ENCODE data around the gene SLC35F3. TPM values are rescaled to one million over a fixed set of nuclear protein-coding genes. Genes with fewer than 3 reads are reported as not detected.

The SLC35F3 gene
- total RNA-seq, 1 donor from 2014 or later: 0.52 TPM

- Histone ChIP-seq H3K27ac (ENCODE audit: low read depth, low read length) (no peak overlapping the region), H3K36me3 (ENCODE audit: control insufficient read depth in 3 of 3, insufficient read depth in 3 of 3, low read length in 3 of 3) (no peaks in the 10 kb centered on the region), H3K9ac (ENCODE audit: low read depth in 1 of 3, low read length in 3 of 3) (peak overlapping the region in 1 of 3 donors; percentile 60), H3K4me3 (ENCODE audit: low read length in 3 of 3) (peak overlapping the region in 1 of 3 donors; percentile 54), H3K27me3 (ENCODE audit: control insufficient read depth in 3 of 3, insufficient read depth in 3 of 3, low read length in 3 of 3) (peaks cover 0 to 9% (median 2%) of the 10 kb centered on the region in 3 donors), H3K4me1 (ENCODE audit: control insufficient read depth in 3 of 3, insufficient read depth in 3 of 3, low read length in 3 of 3) (peaks cover 3 to 8% (median 4%) of the 10 kb centered on the region in 3 donors), H3K9me3 (ENCODE audit: control insufficient read depth in 3 of 3, low read length in 3 of 3) (no peaks in the 10 kb centered on the region)
These were observed 404.7 kb downstream of the SLC35F3 start for GRCh38 chr1:234309243-234309597.

GRCh38 chr1:234309598-234310459 is 405.4 kb downstream of the SLC35F3 start:
- Histone ChIP-seq H3K9me3 (ENCODE audit: control insufficient read depth in 3 of 3, low read length in 3 of 3) (no peaks in the 10 kb centered on the region), H3K27ac (ENCODE audit: low read depth, low read length) (no peak overlapping the region), H3K4me1 (ENCODE audit: control insufficient read depth in 3 of 3, insufficient read depth in 3 of 3, low read length in 3 of 3) (peaks cover 3 to 8% (median 4%) of the 10 kb centered on the region in 3 donors), H3K36me3 (ENCODE audit: control insufficient read depth in 3 of 3, insufficient read depth in 3 of 3, low read length in 3 of 3) (no peaks in the 10 kb centered on the region), H3K27me3 (ENCODE audit: control insufficient read depth in 3 of 3, insufficient read depth in 3 of 3, low read length in 3 of 3) (peaks cover 0 to 9% (median 2%) of the 10 kb centered on the region in 3 donors), H3K4me3 (ENCODE audit: low read length in 3 of 3) (peak overlapping the region in 2 of 3 donors; percentile 38 to 54), H3K9ac (ENCODE audit: low read depth in 1 of 3, low read length in 3 of 3) (peak overlapping the region in 1 of 3 donors; percentile 60)

- H3K9ac ChIP-seq (ENCODE audit: low read depth in 1 of 3, low read length in 3 of 3): no peak overlapping the region
- no peak overlapping the region for H3K4me3 ChIP-seq (ENCODE audit: low read length in 3 of 3)
- no peaks in the 10 kb centered on the region for H3K9me3 ChIP-seq (ENCODE audit: control insufficient read depth in 3 of 3, low read length in 3 of 3)
- no peak overlapping the region for H3K27ac ChIP-seq (ENCODE audit: low read depth, low read length)
- H3K4me1 ChIP-seq (ENCODE audit: control insufficient read depth in 3 of 3, insufficient read depth in 3 of 3, low read length in 3 of 3): peaks cover 3 to 8% (median 4%) of the 10 kb centered on the region in 3 donors
- peaks cover 0 to 9% (median 2%) of the 10 kb centered on the region in 3 donors for H3K27me3 ChIP-seq (ENCODE audit: control insufficient read depth in 3 of 3, insufficient read depth in 3 of 3, low read length in 3 of 3)
- no peaks in the 10 kb centered on the region for H3K36me3 ChIP-seq (ENCODE audit: control insufficient read depth in 3 of 3, insufficient read depth in 3 of 3, low read length in 3 of 3)
These were observed 406.0 kb downstream of the SLC35F3 start for GRCh38 chr1:234310460-234310817.

GRCh38 chr1:234311414-234311813 is 406.9 kb downstream of the SLC35F3 start:
- no peak overlapping the region for H3K27ac ChIP-seq (ENCODE audit: low read depth, low read length)
- H3K36me3 ChIP-seq (ENCODE audit: control insufficient read depth in 3 of 3, insufficient read depth in 3 of 3, low read length in 3 of 3): no peaks in the 10 kb centered on the region
- H3K9me3 ChIP-seq (ENCODE audit: control insufficient read depth in 3 of 3, low read length in 3 of 3): no peaks in the 10 kb centered on the region
- no peak overlapping the region for H3K4me3 ChIP-seq (ENCODE audit: low read length in 3 of 3)
- no peak overlapping the region for H3K9ac ChIP-seq (ENCODE audit: low read depth in 1 of 3, low read length in 3 of 3)
- H3K27me3 ChIP-seq (ENCODE audit: control insufficient read depth in 3 of 3, insufficient read depth in 3 of 3, low read length in 3 of 3): peaks cover 0 to 12% (median 4%) of the 10 kb centered on the region in 3 donors
- H3K4me1 ChIP-seq (ENCODE audit: control insufficient read depth in 3 of 3, insufficient read depth in 3 of 3, low read length in 3 of 3): peaks cover 3 to 8% (median 4%) of the 10 kb centered on the region in 3 donors

- peaks cover 3 to 12% (median 12%) of the 10 kb centered on the region in 3 donors for H3K27me3 ChIP-seq (ENCODE audit: control insufficient read depth in 3 of 3, insufficient read depth in 3 of 3, low read length in 3 of 3)
These were observed 408.7 kb downstream of the SLC35F3 start for GRCh38 chr1:234313171-234313570.

DNA sequence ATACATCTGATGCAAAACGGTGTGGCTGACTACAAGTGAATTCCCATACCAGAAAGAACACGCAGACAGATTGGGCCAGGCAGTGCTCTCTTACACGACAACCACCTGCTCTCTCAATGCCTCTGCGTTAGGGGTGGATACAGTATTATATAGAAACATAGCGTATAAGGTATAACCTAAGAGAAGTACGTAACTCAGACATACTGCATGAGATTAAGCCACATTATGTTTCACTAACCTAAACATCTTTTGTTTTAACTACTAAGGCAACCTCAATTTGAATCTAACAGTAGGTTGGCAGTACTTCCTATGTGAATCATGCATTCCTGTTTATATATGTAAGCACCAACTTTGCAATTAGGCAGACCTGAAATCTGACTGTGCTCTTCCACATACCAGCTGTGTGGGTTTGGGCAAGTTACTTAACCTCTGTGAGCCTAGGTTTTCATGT is 410.6 kb downstream of the SLC35F3 start:
- H3K9me3 ChIP-seq (ENCODE audit: control insufficient read depth in 3 of 3, low read length in 3 of 3): no peaks in the 10 kb centered on the region
- no peaks in the 10 kb centered on the region for H3K36me3 ChIP-seq (ENCODE audit: control insufficient read depth in 3 of 3, insufficient read depth in 3 of 3, low read length in 3 of 3)
- H3K27ac ChIP-seq (ENCODE audit: low read depth, low read length): no peak overlapping the region
- no peak overlapping the region for H3K4me3 ChIP-seq (ENCODE audit: low read length in 3 of 3)
- peaks cover 2% of the 10 kb centered on the region in 3 donors for H3K4me1 ChIP-seq (ENCODE audit: control insufficient read depth in 3 of 3, insufficient read depth in 3 of 3, low read length in 3 of 3)
- no peak overlapping the region for H3K9ac ChIP-seq (ENCODE audit: low read depth in 1 of 3, low read length in 3 of 3)
- peaks cover 3 to 15% (median 14%) of the 10 kb centered on the region in 3 donors for H3K27me3 ChIP-seq (ENCODE audit: control insufficient read depth in 3 of 3, insufficient read depth in 3 of 3, low read length in 3 of 3)

More at GRCh38 chr1:234313171-234313570, 408.7 kb downstream of the SLC35F3 start:
- Histone ChIP-seq H3K4me3 (ENCODE audit: low read length in 3 of 3) (no peak overlapping the region), H3K4me1 (ENCODE audit: control insufficient read depth in 3 of 3, insufficient read depth in 3 of 3, low read length in 3 of 3) (peaks cover 3 to 8% (median 4%) of the 10 kb centered on the region in 3 donors), H3K9me3 (ENCODE audit: control insufficient read depth in 3 of 3, low read length in 3 of 3) (no peaks in the 10 kb centered on the region), H3K9ac (ENCODE audit: low read depth in 1 of 3, low read length in 3 of 3) (no peak overlapping the region), H3K36me3 (ENCODE audit: control insufficient read depth in 3 of 3, insufficient read depth in 3 of 3, low read length in 3 of 3) (no peaks in the 10 kb centered on the region), H3K27ac (ENCODE audit: low read depth, low read length) (no peak overlapping the region)

- Histone ChIP-seq H3K27me3 (ENCODE audit: control insufficient read depth in 3 of 3, insufficient read depth in 3 of 3, low read length in 3 of 3) (peaks cover 3 to 17% (median 14%) of the 10 kb centered on the region in 3 donors), H3K9me3 (ENCODE audit: control insufficient read depth in 3 of 3, low read length in 3 of 3) (no peaks in the 10 kb centered on the region), H3K4me1 (ENCODE audit: control insufficient read depth in 3 of 3, insufficient read depth in 3 of 3, low read length in 3 of 3) (no peaks in the 10 kb centered on the region), H3K4me3 (ENCODE audit: low read length in 3 of 3) (no peak overlapping the region), H3K9ac (ENCODE audit: low read depth in 1 of 3, low read length in 3 of 3) (no peak overlapping the region), H3K27ac (ENCODE audit: low read depth, low read length) (no peak overlapping the region), H3K36me3 (ENCODE audit: control insufficient read depth in 3 of 3, insufficient read depth in 3 of 3, low read length in 3 of 3) (no peaks in the 10 kb centered on the region)
These were observed 411.1 kb downstream of the SLC35F3 start for GRCh38 chr1:234315588-234315987.

DNA sequence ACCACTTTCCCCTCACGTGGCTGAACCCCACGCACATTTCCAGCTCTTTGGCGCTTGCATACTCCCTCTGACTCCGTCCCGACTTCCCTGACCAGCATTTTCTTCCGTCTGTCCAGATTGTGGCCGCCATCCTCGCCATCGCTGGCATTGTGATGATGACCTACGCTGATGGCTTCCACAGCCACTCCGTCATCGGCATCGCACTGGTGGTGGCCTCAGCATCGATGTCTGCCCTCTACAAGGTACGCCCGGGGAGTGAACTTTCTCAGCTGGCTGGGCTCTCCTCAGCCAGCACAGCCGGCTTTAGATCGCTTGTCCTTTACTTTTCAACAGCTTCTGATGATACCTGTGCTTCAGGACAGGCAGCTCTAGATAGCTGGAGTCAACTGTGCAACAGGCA is 412.0 kb downstream of the SLC35F3 start:
- H3K27me3 ChIP-seq (ENCODE audit: control insufficient read depth in 3 of 3, insufficient read depth in 3 of 3, low read length in 3 of 3): peaks cover 3 to 19% (median 18%) of the 10 kb centered on the region in 3 donors

DNA sequence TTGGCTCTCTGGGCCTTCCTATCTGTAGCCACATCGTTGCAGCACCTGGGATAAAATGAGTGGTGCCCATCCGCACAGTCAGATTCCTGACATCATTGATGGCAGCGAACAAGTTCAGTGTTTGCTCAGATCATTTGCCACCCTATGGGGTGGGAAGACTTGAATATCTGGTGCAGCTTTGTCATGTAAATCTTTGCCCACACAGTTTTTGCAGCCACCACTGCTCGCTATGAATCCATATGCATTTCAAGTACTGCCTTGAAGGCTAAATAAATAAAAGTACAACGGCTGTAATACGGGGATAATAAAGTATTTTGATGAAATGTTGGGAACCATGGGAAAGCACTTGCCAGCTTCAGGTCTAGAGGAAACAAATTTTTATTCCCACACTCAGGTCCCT is 412.5 kb downstream of the SLC35F3 start:
- H3K9me3 ChIP-seq (ENCODE audit: control insufficient read depth in 3 of 3, low read length in 3 of 3): no peaks in the 10 kb centered on the region
- H3K36me3 ChIP-seq (ENCODE audit: control insufficient read depth in 3 of 3, insufficient read depth in 3 of 3, low read length in 3 of 3): no peaks in the 10 kb centered on the region
- H3K4me1 ChIP-seq (ENCODE audit: control insufficient read depth in 3 of 3, insufficient read depth in 3 of 3, low read length in 3 of 3): no peaks in the 10 kb centered on the region
- peaks cover 3 to 20% (median 18%) of the 10 kb centered on the region in 3 donors for H3K27me3 ChIP-seq (ENCODE audit: control insufficient read depth in 3 of 3, insufficient read depth in 3 of 3, low read length in 3 of 3)
- H3K9ac ChIP-seq (ENCODE audit: low read depth in 1 of 3, low read length in 3 of 3): no peak overlapping the region
- H3K27ac ChIP-seq (ENCODE audit: low read depth, low read length): no peak overlapping the region
- no peak overlapping the region for H3K4me3 ChIP-seq (ENCODE audit: low read length in 3 of 3)

More for the DNA sequence above, 412.0 kb downstream of the SLC35F3 start:
- H3K27ac ChIP-seq (ENCODE audit: low read depth, low read length): no peak overlapping the region
- H3K9me3 ChIP-seq (ENCODE audit: control insufficient read depth in 3 of 3, low read length in 3 of 3): no peaks in the 10 kb centered on the region
- H3K4me1 ChIP-seq (ENCODE audit: control insufficient read depth in 3 of 3, insufficient read depth in 3 of 3, low read length in 3 of 3): no peaks in the 10 kb centered on the region
- H3K36me3 ChIP-seq (ENCODE audit: control insufficient read depth in 3 of 3, insufficient read depth in 3 of 3, low read length in 3 of 3): no peaks in the 10 kb centered on the region
- no peak overlapping the region for H3K4me3 ChIP-seq (ENCODE audit: low read length in 3 of 3)
- H3K9ac ChIP-seq (ENCODE audit: low read depth in 1 of 3, low read length in 3 of 3): no peak overlapping the region

- Histone ChIP-seq H3K4me3 (ENCODE audit: low read length in 3 of 3) (no peak overlapping the region), H3K9ac (ENCODE audit: low read depth in 1 of 3, low read length in 3 of 3) (no peak overlapping the region), H3K36me3 (ENCODE audit: control insufficient read depth in 3 of 3, insufficient read depth in 3 of 3, low read length in 3 of 3) (no peaks in the 10 kb centered on the region), H3K27ac (ENCODE audit: low read depth, low read length) (no peak overlapping the region), H3K27me3 (ENCODE audit: control insufficient read depth in 3 of 3, insufficient read depth in 3 of 3, low read length in 3 of 3) (peaks cover 14 to 36% (median 22%) of the 10 kb centered on the region in 3 donors), H3K9me3 (ENCODE audit: control insufficient read depth in 3 of 3, low read length in 3 of 3) (no peaks in the 10 kb centered on the region), H3K4me1 (ENCODE audit: control insufficient read depth in 3 of 3, insufficient read depth in 3 of 3, low read length in 3 of 3) (no peaks in the 10 kb centered on the region)
These were observed 415.6 kb downstream of the SLC35F3 start for GRCh38 chr1:234320069-234320468.
